HG02610 (cell line): ENCODE results near the gene GPR135.

Experiments used
- ATAC-seq: cut with Tn5 transposase; IDR thresholded peaks from one replicate; pipeline ENCODE4 v1.9.1; 2021; ENCODE audit warnings: mild to moderate bottlenecking, moderate library complexity; ENCODE audit not compliant: unreplicated experiment

Gene GPR135

GRCh38 chr14:59465316-59466135 is at the start of gene GPR135:
Gene GPR135 (minus strand): TSS chr14:59465380. CDS start chr14:59465226, 154 bp downstream.
- ATAC-seq: peak; percentile 45

GRCh38 chr14:59511916-59512575 is 46.9 kb upstream of the GPR135 start:
- no peak for ATAC-seq

GRCh38 chr14:59510966-59511365 is 45.8 kb upstream of the GPR135 start:
- ATAC-seq: no peak

GRCh38 chr14:59510001-59510400 is 44.8 kb upstream of the GPR135 start:
- ATAC-seq: no peak

- no peak for ATAC-seq
These were observed 43.9 kb upstream of the GPR135 start for GRCh38 chr14:59509101-59509500.

- ATAC-seq: no peak
These were observed 42.5 kb upstream of the GPR135 start for GRCh38 chr14:59507752-59508103.

GRCh38 chr14:59507063-59507751 is 42.0 kb upstream of the GPR135 start:
- ATAC-seq: peak; percentile 86

- no peak for ATAC-seq
These were observed 38.1 kb upstream of the GPR135 start for GRCh38 chr14:59503256-59503655.

- ATAC-seq: no peak
These were observed 35.6 kb upstream of the GPR135 start for GRCh38 chr14:59500732-59501131.

GRCh38 chr14:59492384-59492783 is 27.2 kb upstream of the GPR135 start:
- no peak for ATAC-seq

- no peak for ATAC-seq
These were observed 25.6 kb upstream of the GPR135 start for GRCh38 chr14:59490756-59491155.

- peak; percentile 44 for ATAC-seq
These were observed 19.5 kb upstream of the GPR135 start for GRCh38 chr14:59484639-59485175.

- ATAC-seq: peak; percentile 89
These were observed 18.8 kb upstream of the GPR135 start, which contains the start of the genes JKAMP and L3HYPDH for GRCh38 chr14:59483819-59484638. Gene JKAMP (plus strand): TSS chr14:59484517. CDS start chr14:59484590, 73 bp downstream. Gene L3HYPDH (minus strand): TSS chr14:59484408. CDS start chr14:59484316, 92 bp downstream.

- ATAC-seq: no peak
These were observed 18.2 kb upstream of the GPR135 start for GRCh38 chr14:59483363-59483762.

GRCh38 chr14:59482541-59483331 is 17.6 kb upstream of the GPR135 start:
- no peak for ATAC-seq

GRCh38 chr14:59481871-59482540 is 16.8 kb upstream of the GPR135 start:
- ATAC-seq: no peak

GRCh38 chr14:59481407-59481806 is 16.2 kb upstream of the GPR135 start:
- no peak for ATAC-seq

GRCh38 chr14:59480166-59480565 is 15.0 kb upstream of the GPR135 start:
- ATAC-seq: no peak

- ATAC-seq: no peak
These were observed 13.4 kb upstream of the GPR135 start for GRCh38 chr14:59478540-59478939.
